Lower leg skin (tissue), 4 donors: ENCODE results near the gene ARL5C. TPM values are rescaled to one million over a fixed set of nuclear protein-coding genes. Genes with fewer than 3 reads are reported as not detected.
"Not testable (repeated sequence)": the region's sequence is repeated elsewhere in the genome, so short reads cannot be mapped to it uniquely, and the experiment has no call there.

Source experiments
- DNase-seq, 2 donors: peaks; one replicate each; pipeline ENCODE4 v3.0.0-alpha.2; 2019; ENCODE audit warnings: low spot score in 2 of 2
- H3K4me3 ChIP-seq: fragments of 200-600 bp; sonication (generic); 2 replicates; pipeline ENCODE4 v1.5.1; 2017; ENCODE audit warnings: mild to moderate bottlenecking, low read depth; ENCODE audit not compliant: poor library complexity, severe bottlenecking
- POLR2A ChIP-seq, 2 donors: fragments of 450-650 bp; IDR thresholded peaks; one replicate each; pipeline ENCODE4 v1.6.1; 2016 to 2017; ENCODE audit warnings: antibody characterized with exemption in 2 of 2, mild to moderate bottlenecking in 1 of 2, moderate library complexity in 1 of 2
- WGBS, 2 donors: methylation state at CpG; one replicate each; pipeline ENCODE4 v1.1.5; 2018; 5-methylcytosine and 5-hydroxymethylcytosine counted together
- intact Hi-C: fragments of 100-400 bp; cut with DNase I; formaldehyde crosslinking; loops from one replicate; pipeline ENCODE4 v1.15.0; 2023; ENCODE audit warnings: low total_unique reads
- total RNA-seq, 4 donors: library from RNA; depleted of rRNA; stranded (reverse); fragments of >200 nt; gene quantifications; one replicate each; pipeline ENCODE4 v1.1.0, GENCODE V29; 2016
- TF ChIP-seq, protein P1 (sequence below), 3 donors: fragments of 450-650 bp; IDR thresholded peaks; one replicate each; pipeline ENCODE4 v1.5.1; 2016; ENCODE audit warnings: antibody characterized with exemption in 3 of 3, mild to moderate bottlenecking in 3 of 3, moderate library complexity in 2 of 3

ARL5C gene
- total RNA-seq, 4 donors from 2014 or later = not detected

DNA sequence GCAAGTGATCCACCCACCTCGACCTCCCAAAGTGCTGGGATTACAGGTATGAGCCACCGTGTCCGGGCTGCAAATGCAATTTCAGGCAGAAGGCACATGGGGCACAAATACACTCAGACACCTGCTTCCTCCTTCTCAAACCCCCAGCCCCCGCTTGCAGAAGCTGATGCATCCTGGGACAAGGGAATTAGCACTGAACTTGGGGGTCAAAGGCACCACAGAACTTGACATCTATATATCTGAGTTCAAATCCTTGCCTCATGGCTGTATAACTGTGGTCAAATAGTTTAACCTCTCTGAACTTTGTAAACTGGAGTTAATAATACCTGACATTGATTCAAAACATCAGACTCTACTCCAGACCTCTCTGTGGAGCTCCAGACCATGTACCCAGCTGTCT lies 4.1 kb upstream of the ARL5C start:
- DNase-seq = no peak
- no peak for TF ChIP-seq POLR2A (IDR thresholded peaks at IDR 0.05)
- TF ChIP-seq, protein P1, sequence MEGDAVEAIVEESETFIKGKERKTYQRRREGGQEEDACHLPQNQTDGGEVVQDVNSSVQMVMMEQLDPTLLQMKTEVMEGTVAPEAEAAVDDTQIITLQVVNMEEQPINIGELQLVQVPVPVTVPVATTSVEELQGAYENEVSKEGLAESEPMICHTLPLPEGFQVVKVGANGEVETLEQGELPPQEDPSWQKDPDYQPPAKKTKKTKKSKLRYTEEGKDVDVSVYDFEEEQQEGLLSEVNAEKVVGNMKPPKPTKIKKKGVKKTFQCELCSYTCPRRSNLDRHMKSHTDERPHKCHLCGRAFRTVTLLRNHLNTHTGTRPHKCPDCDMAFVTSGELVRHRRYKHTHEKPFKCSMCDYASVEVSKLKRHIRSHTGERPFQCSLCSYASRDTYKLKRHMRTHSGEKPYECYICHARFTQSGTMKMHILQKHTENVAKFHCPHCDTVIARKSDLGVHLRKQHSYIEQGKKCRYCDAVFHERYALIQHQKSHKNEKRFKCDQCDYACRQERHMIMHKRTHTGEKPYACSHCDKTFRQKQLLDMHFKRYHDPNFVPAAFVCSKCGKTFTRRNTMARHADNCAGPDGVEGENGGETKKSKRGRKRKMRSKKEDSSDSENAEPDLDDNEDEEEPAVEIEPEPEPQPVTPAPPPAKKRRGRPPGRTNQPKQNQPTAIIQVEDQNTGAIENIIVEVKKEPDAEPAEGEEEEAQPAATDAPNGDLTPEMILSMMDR (IDR thresholded peaks at IDR 0.05) = no peak
- WGBS, 2 donors = 66 to 68% methylated on average over 4 of the region's 4 CpGs
- intact Hi-C loops = no loop called here
- no peak overlapping the region for H3K4me3 ChIP-seq

DNA sequence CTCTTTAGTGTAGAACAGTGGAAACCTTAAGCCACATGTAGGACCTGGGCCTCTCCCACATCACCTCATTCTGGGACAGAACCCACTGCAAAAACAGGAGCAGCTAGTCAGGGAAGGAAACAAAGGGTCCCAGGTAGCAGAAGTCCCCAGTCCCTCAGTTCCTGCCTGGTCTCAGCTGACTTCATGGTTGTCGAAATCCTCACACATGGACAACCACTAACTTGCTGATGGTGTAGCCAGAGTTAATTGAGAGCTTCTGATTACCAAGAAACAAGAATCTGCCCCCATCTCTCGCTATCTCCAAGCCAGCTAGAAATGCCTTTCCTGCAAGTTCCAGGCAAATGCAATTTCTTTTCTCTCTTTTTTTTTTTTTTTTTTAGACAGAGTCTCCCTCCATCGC lies 3.6 kb upstream of the ARL5C start:
- 79 to 80% methylated on average over 3 of the region's 3 CpGs for WGBS, 2 donors
- H3K4me3 ChIP-seq = no peak overlapping the region
- intact Hi-C loops = no loop called here
- TF ChIP-seq, protein P1 (IDR thresholded peaks at IDR 0.05) = no peak
- no peak for TF ChIP-seq POLR2A (IDR thresholded peaks at IDR 0.05)
- no peak for DNase-seq

DNA sequence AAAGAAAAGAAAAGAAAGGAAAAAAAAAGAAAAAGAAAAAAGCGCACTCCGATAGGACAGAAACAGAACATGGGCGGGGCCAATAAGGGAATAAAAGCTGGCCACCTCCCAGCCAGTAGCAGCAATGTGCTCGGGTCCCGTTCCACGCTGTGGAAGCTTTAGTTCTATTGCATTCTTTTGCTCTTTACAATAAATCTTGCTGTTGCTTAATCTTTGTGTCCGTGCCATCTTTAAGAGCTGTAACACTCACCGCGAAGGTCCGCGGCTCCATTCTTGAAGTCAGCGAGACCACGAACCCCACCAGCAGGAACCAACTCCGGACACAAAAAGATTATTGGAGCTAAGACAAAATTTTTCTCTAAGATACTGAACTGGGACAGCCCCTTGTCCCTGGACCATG lies 3.1 kb upstream of the ARL5C start:
- intact Hi-C loops = no loop called here
- no peak overlapping the region for H3K4me3 ChIP-seq
- TF ChIP-seq, protein P1 (IDR thresholded peaks at IDR 0.05) = no peak
- 81 to 83% methylated on average over 14 of the region's 14 CpGs for WGBS, 2 donors
- no peak for DNase-seq

DNA sequence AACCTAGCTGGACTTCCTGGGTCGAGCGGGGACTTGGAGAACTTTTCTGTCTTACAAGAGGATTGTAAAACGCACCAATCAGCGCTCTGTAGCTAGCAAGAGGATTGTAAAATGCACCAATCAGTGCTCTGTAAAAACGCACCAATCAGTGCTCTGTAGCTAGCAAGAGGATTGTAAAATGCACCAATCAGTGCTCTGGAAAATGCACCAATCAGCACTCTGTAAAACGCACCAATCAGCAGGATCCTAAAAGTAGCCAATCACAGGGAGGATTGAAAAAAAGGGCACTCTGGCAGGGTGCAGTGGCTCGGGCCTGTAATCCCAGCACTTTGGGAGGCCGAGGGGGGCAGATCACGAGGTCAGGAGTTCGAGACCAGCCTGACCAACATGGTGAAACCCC lies 2.5 kb upstream of the ARL5C start:
- H3K4me3 ChIP-seq, DNase-seq, intact Hi-C loops: not testable (repeated sequence)
- 93 to 96% methylated on average over 10 of the region's 10 CpGs for WGBS, 2 donors

DNA sequence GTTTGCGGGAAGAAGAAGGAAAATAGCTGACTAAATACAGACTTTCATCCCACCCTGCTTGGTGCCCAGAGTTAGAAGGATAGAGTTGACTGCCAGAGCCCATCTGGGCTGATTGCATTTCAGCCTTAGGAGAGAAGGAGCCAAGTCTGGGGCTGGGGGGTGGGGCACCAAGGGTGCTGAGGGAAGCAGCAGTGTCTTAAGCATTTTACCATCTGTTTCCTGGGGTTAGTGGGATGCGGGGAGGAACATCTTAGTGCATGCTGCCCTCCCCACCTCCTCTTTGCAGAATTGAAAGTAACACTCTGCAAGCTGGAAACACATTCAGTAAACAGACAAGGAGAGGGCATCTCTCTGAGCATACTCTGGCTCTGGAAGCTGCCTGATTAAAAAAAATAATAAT lies 1.5 kb upstream of the ARL5C start:
- DNase-seq = no peak
- 39 to 60% methylated on average over 2 of the region's 2 CpGs for WGBS, 2 donors
- H3K4me3 ChIP-seq = no peak overlapping the region
- intact Hi-C loops = no loop called here
- TF ChIP-seq, protein P1 (IDR thresholded peaks at IDR 0.05) = no peak
- no peak for TF ChIP-seq POLR2A (IDR thresholded peaks at IDR 0.05)

DNA sequence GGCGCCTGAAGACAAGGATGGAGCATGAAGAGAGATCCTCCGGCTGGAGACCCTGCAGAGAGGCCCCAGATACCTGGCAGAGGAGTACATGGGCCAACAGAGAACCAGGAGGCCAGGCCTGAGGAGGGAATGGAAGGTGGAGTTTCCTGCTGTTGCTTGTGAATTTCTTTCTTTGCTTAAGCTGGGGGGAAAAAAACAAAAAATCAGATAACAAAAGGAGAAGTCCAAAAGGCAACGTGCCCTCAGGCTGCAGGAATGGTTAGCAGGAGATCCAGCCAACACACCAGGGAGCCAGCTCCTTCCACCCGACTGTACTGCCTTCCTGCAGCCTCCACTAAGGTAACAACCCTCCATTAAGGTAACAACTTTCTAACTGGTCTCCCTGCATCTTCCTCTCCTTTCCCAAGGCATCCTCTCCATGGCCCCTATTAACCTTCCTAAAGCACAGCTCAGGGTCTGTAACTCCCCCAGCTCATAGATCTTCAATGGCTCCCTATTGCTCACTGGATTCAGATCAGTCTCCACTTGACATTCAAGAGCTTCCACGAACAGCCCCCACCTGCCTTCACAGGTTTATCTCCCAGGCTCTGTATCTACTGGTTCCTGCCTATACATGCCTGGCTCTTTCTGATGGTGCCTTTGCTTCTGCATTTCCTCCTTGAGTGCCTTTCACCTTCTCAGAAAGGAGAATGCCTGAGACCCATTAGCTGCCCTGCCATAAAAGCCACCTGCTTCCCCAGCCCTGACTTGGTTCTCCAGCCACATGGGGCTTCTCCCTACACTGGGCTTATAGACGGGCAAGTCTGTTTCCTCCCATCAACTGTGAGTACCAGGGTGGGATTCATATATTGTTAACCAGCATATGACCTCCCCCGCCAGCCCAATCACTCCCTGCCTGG lies 725 bp upstream of the ARL5C start:
- no peak overlapping the region for H3K4me3 ChIP-seq
- intact Hi-C loops = no loop called here
- whole genome bisulfite sequencing, 2 donors = 64 to 65% methylated on average over 7 of the region's 7 CpGs
- DNase-seq = no peak
- TF ChIP-seq, protein P1 (IDR thresholded peaks at IDR 0.05) = no peak
- TF ChIP-seq POLR2A (IDR thresholded peaks at IDR 0.05) = no peak
